Stimulated activated CD8-positive, alpha-beta memory T cell treated with anti-CD3 and anti-CD28 coated beads, Interleukin-4, amount 100 ng/mL, for 1 hour (primary cell): Measurements from ENCODE around the gene TMEM9.

ENCODE experiments used
- DNase-seq, 2 donors: peaks; one replicate each; pipeline ENCODE4 v3.0.0-alpha.2; 2020; ENCODE audit warnings: low read depth in 2 of 2, low spot score in 1 of 2

The TMEM9 gene

GRCh38 chr1:201145816-201146215 lies 8.5 kb downstream of the TMEM9 start:
- DNase-seq: no peak

GRCh38 chr1:201145132-201145531 lies 9.1 kb downstream of the TMEM9 start:
- no peak for DNase-seq

- no peak for DNase-seq
Measured at GRCh38 chr1:201144701-201145100, 9.6 kb downstream of the TMEM9 start.

GRCh38 chr1:201143726-201144635 lies 10.3 kb downstream of the TMEM9 start:
- DNase-seq: no peak

GRCh38 chr1:201142849-201143725 lies 11.2 kb downstream of the TMEM9 start:
- no peak for DNase-seq

GRCh38 chr1:201142011-201142848 lies 12.0 kb downstream of the TMEM9 start:
- DNase-seq: no peak

- DNase-seq: no peak
Measured at GRCh38 chr1:201141418-201141817, 12.9 kb downstream of the TMEM9 start.

- DNase-seq: no peak
Measured at GRCh38 chr1:201140941-201141260, 13.4 kb downstream of the TMEM9 start.

GRCh38 chr1:201140235-201140940 lies 13.9 kb downstream of the TMEM9 start:
- no peak for DNase-seq

GRCh38 chr1:201139756-201140155 lies 14.5 kb downstream of the TMEM9 start:
- no peak for DNase-seq

- DNase-seq: no peak
Measured at GRCh38 chr1:201139306-201139705, 15.0 kb downstream of the TMEM9 start.

- no peak for DNase-seq
Measured at GRCh38 chr1:201138311-201138840, 15.9 kb downstream of the TMEM9 start.

- DNase-seq: no peak
Measured at GRCh38 chr1:201137579-201138310, 16.5 kb downstream of the TMEM9 start.

- DNase-seq: no peak
Measured at GRCh38 chr1:201137024-201137392, 17.3 kb downstream of the TMEM9 start.

- no peak for DNase-seq
Measured at GRCh38 chr1:201136355-201137023, 17.8 kb downstream of the TMEM9 start.

GRCh38 chr1:201134405-201134804 lies 19.9 kb downstream of the TMEM9 start:
- DNase-seq: no peak

GRCh38 chr1:201131398-201131797 lies 22.9 kb downstream of the TMEM9 start:
- DNase-seq: no peak

GRCh38 chr1:201128962-201129361 lies 25.3 kb downstream of the TMEM9 start:
- no peak for DNase-seq

- no peak for DNase-seq
Measured at GRCh38 chr1:201128476-201128875, 25.8 kb downstream of the TMEM9 start.
